GM18511 (cell line): ENCODE results near the gene TGFB2.

Source experiments
- ATAC-seq: cut with Tn5 transposase; IDR thresholded peaks from one replicate; pipeline ENCODE4 v1.9.1; 2021; ENCODE audit warnings: mild to moderate bottlenecking, moderate library complexity; ENCODE audit not compliant: unreplicated experiment

TGFB2 gene

GRCh38 chr1:218454700-218455282 lies 109.7 kb downstream of the TGFB2 start:
- ATAC-seq: no peak

DNA sequence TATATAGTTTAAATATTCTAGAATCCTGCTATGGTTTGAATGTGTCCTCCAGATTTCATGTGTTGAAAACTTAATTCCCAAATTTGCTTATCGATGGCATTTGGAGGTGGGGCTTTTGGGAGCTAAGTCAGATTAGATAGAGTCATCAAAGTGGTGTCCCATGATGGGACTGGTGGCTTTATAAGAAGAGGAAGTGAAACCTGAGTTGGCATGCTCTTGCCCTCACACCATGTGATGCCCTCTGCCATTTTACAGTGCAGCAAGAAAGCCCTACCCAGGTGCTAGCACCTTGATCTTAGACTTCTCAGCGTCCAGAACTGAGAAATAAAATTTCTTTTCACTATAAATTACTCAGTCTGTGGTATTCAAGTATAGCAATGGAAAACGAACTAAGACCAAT lies 111.3 kb downstream of the TGFB2 start:
- ATAC-seq: peak; percentile 51

DNA sequence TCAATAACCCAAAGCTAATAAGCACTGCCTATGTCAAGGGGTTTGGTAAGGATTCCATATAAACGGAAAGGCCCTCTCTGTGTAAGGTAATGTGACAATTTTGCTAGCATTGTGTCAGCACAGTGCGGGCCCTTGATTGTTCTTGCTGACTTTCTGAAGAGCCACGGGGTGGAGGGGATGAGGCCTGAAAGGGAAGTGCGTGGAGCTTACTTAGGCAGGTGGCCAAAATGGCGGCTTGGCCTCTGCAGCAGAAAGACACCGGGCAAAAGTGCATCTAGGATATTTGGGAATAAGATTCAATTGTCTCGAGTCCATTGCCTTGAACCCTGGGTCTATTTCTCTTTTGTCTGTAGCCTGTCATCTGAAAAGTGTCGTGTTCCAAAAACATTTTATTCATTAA lies 114.3 kb downstream of the TGFB2 start:
- no peak for ATAC-seq

GRCh38 chr1:218459878-218460711 lies 115.0 kb downstream of the TGFB2 start:
- ATAC-seq: peak; percentile 86

DNA sequence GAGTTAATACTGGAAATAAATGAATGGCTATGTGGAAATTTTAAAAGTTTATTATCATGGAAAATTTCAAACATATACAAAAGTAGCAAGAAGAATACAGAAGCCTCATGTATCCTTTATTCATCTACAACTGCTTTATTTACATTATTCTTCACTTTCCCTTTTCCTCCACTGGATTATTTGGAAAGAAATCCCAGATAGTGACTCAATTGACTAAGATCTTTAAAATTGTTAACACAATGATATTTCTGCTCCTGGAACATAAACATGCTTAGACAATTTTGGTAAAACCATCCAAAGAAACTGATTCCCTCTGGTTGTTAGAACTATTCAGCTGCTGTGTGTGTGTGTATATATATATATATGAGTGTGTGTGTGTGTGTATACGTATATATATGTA lies 116.2 kb downstream of the TGFB2 start:
- ATAC-seq: no peak

DNA sequence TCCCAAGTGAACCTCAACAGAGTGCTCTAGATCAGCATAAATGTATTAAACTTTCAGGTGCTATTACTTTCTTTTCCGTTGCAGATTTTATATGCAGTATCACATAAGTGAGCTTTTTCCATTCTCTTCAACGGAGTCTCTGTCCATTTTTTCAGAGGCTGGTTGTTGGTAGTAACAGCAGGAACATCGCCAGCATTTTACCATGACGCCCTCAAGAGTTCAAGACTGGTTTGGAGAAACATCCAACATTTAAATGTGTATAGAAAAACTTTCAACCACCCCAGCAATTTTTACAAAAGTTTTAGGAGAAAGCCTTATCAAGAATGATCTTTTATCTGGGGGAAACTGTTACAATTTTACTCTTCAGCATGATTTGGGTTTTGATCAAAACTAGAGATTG lies 117.0 kb downstream of the TGFB2 start:
- ATAC-seq: no peak

GRCh38 chr1:218462587-218462986 lies 117.5 kb downstream of the TGFB2 start:
- no peak for ATAC-seq

DNA sequence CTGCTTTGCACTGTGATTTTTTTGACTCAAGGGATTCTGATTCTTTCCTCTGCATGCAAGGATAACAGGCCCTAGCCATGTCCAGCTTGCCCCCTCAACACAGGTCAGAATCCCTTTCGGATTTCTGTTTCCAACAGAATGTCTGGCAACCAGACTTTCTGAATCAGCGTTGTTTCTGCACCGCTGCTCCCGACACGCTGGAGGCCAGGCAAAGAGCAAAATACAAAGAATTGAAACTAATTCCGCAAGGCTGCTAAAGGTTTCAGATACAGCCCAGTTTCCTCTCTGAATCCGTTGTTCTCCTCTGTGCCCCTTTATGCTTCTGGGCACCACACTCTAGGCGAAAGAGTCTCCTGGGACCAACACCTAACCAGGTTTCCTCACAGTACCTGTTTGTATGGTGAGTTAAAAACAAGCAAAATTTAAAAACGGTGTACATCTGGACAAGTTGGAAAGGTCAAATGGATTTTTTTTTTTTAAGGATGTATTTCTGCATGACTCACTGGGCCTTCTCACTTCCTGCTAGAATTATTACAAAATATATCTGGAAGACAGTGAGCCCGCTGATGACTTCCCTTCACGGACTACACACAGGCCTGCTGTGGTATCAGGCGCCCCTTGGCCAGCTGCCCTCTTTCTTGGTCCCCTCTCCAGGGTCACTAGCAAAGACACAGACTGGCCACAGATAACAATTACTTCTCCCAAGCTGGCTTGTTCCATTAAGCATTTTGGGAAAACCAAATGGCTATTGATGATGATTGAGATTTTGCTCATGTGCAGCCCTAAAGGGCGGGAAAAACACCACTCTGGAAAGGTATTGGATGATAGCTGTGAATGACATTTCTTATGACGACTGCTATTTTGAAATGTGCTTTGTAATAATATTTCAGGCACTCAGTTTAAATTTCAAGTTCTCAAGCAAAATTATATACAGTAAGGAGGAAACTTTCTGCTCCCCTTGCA lies 118.3 kb downstream of the TGFB2 start:
- ATAC-seq: no peak

DNA sequence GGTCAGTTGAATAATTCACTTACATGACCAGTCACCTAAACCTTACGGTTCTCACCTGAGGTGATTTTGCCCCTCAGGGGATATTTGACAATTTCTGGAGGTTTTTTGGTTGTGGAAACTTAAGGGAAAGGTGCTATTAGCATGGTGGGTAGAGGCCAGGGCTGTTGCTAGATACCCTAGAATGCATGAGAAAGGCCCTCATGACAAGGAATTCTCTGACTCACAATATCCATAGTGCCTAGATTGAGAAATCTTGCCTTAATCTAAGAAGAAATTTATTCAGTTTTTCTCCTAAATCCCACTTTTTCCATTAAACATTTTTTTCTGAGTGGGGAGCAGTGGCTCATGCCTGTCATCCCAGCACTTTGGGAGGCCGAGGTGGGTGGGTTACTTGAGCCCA lies 119.7 kb downstream of the TGFB2 start:
- ATAC-seq: no peak

GRCh38 chr1:218466341-218467010 lies 121.3 kb downstream of the TGFB2 start:
- no peak for ATAC-seq

DNA sequence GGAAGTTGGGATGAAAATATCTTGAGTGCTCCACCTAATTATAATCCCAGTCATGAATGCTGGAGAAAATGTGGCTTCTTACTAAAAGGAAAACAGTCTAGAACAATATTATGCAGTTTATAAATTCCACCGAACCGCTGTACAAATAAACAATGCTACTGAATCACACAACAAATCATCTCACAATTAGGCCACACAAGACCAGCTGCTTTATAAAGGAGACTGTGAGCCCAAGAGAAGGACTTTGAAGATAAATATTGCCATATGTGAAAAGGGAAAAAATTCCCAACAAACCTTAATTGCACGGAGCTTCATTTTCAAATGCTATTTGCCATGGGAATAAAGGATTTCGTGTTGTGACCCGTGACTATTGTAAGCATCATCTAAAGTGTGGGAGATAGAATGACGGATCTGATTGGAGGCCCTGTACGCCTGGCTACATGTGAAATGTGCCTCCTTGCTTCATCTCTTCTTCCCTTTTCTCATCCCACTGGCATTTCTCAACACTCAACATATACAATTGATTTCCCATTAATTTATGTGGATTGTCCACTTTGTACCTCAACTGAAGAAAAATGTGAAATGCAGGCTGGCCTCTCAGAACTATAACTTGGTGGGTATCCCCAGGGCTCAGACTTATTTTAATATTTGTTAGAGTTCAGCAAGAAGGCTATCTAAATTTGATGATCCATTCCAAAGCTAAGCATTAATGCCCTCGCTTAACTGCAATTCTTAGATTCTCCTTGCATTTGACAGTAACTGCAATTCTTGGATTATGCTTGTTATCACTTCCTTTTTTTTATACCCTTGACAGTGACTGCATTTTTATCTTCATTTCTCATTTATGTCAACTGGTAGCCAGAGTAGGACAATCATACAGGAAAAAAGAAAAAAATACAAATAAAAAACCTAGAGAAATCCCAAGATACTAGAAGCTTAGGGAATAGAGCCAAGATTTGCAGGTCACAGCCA lies 122.3 kb downstream of the TGFB2 start:
- ATAC-seq: no peak

- ATAC-seq: no peak
These were observed 123.6 kb downstream of the TGFB2 start for GRCh38 chr1:218468711-218469110.

GRCh38 chr1:218472885-218473284 lies 127.7 kb downstream of the TGFB2 start:
- peak; percentile 33 for ATAC-seq

- peak; percentile 82 for ATAC-seq
These were observed 128.4 kb downstream of the TGFB2 start for GRCh38 chr1:218473522-218473921.

- no peak for ATAC-seq
These were observed 129.0 kb downstream of the TGFB2 start for GRCh38 chr1:218474128-218474527.

DNA sequence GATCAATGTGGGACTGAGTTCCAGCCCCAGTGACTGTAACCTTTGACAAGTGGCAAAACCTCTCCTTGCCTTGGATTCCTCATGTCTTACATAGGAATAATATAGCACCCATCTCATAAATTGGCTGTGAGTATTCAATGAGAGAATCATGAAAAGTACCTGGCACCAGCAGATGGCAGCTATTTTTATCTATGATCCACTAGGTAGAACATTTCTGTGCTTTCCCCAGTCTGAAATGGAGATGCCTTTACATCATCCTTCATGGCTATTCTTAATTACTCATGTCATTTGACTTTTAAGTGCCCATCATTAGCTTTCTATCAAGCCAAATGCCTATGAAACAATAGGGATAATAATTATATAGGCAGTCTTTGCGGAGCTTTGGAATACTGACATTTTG lies 130.1 kb downstream of the TGFB2 start:
- ATAC-seq: no peak

GRCh38 chr1:218475699-218476098 lies 130.6 kb downstream of the TGFB2 start:
- no peak for ATAC-seq

- ATAC-seq: peak; percentile 42
These were observed 131.2 kb downstream of the TGFB2 start for GRCh38 chr1:218476385-218476784.

DNA sequence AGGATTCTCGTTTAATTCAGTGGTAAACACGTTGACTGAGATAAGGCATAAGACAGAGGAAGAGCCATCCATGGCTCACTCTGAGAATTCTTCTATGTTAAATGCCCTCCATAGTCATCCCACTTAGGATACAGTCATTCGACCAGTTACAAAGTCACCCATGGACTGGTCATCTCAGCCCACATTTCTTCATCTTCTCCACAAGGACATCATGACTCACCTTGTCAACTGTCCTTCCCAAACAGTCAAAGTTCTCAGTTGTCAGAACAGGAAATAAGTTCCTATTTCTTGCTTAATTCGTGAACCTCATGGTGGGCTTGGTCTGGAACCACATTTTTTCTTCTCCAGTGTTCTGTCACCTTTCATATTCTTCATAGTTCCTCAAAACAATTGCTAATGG lies 133.2 kb downstream of the TGFB2 start:
- no peak for ATAC-seq
